GM18499 (cell line): ENCODE results near the gene NAT9.

ENCODE experiments used
- ATAC-seq: cut with Tn5 transposase; IDR thresholded peaks from one replicate; pipeline ENCODE4 v1.9.1; 2021; ENCODE audit warnings: moderate number of reproducible peaks; ENCODE audit not compliant: insufficient read depth, unreplicated experiment

The NAT9 gene

DNA sequence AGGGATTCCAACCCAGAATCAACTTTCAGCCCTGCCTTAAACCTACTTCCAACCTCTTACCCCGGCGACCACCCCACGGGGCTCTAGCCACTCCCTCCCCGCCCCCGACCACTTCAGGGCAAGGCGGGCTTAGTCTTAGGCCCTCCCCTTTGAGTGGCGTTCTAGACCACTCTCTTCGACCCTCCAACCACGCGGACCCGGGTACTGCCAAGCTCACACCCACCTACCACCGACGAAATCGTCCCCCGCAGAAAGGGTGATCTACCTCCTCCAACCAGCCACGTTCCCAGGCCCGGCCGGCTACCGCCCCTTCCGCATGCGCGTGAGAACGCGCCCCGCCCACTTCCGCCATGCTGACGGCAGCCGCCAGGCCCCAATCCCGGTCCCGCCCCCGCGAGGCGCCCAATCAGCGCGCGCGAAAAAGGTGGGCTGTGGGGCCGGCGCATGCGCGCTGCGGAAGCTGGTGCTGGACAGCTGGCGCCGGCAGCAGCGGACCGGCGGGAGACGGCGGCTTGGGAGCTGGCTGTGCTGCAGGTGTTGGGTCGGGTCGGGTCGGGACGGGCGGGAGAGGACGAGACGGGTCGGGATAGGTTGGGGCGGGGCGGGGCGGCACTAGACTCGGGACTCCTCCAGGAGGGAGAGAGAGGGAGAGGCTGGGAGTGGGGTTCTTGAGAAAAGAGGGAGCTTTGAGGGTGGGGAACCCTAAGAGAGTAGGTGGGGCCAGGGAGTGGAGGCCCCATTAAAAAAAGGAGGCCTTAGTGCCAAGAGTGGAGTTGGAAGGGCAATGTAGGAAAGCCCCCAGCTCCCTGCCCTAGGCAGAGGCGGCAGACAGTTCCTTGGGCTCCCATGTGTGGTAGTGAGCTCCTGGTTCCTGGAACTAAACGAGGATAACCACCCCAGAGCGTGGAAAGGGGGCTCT is at the start of gene NAT9:
Gene NAT9 (minus strand): TSS at position 302 of the 919 bp plus-strand sequence. CDS start 647 bp downstream, outside the sequence.
- ATAC-seq: peak; percentile 34

- no peak for ATAC-seq
Measured at GRCh38 chr17:74824961-74825627, 48.9 kb upstream of the NAT9 start.

DNA sequence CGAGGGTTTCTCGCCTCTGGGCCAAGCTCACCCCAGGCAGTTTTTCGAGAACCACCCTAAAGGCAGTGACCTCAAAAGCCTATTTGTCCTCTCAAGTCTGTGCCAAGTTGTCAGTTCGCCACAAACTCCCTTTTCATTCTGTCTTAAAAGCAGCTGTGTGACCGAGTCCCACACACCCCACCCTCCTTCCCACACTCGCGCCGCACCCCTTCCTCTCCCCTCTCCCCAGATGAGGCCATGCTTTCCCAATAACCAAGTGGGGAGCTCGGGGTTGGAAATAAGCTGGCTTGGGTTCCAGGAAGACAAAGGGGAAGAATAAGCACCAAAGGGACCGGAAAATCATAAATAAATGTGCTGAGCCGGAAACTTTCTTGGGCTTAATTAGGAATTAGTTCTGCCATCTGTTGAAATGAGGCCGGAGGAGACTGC is 46.8 kb upstream of the NAT9 start:
- ATAC-seq: no peak

DNA sequence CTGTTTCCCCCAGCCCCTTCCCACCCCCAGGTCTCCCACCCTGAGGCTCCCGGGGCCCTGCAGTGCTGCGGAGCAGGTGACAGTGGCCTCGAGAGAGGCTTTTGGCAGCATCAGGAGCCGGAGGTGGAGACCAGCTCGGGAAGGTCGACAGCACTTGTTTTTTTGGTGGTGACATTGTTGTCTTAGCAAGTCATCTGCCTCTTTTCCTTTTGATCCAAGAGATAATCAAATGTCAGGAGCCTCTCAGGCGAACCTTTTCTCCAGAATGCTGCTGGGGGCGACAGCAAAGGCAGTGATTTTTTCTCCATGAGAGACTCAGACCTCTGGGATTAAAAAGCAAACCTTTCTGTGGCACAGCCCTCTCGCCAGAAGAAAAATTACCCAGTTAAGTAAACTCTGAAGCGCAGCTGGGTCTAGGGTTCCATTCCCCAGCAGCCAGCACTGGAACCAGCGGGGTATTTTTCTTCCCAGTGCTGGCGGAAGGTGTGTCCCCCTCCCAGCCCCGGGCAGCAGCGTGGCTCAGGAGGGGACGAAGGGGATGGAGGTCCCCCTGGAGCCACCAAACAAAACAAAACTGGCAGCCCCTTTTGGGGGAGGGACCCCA is 46.3 kb upstream of the NAT9 start:
- no peak for ATAC-seq

GRCh38 chr17:74821655-74822334 is 45.6 kb upstream of the NAT9 start:
- ATAC-seq: no peak

GRCh38 chr17:74819801-74820436 is 43.8 kb upstream of the NAT9 start:
- no peak for ATAC-seq

- no peak for ATAC-seq
Measured at GRCh38 chr17:74818291-74818938, 42.3 kb upstream of the NAT9 start.

GRCh38 chr17:74816905-74817620 is 40.9 kb upstream of the NAT9 start:
- no peak for ATAC-seq

DNA sequence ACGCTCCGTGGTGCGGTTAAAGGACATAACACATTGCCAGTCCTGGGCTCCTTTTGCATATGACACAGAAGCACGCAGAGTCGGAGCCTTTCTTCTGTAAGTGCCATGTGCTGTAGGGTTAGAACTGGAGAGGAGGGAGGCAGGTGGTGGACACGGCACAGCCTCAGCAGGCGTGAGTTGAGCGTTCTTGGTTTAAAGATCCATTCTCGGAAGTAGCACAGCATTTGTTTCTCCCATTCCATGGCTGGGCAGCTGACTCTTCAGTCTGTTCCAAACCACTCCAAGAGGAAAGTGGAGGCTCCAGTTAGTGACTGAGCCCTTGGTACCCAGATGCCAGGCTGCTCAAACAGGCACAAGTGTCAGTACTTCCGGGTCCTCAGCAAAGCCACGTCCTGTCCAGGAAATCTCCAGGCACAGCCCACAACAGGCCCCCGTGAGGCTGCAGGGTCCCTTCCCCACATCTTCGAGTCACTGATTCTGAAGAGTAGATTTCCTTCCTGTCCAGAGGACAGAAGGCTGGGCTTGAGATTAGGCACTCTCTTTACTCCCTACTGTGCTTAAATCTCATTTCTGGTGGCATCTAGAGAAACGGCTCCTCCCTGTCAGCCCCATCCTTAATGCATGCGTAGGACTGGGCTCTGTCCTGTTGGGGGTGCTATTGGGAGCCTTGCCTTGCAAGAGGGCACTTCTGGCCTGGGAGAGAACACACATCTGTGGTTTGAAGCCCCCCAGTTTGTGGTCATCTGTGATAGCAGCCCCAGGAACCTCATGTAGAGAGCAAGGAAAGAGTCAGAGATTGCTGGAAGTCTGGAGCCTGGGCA is 39.6 kb upstream of the NAT9 start:
- ATAC-seq: no peak

- ATAC-seq: no peak
Measured at GRCh38 chr17:74815067-74815466, 38.9 kb upstream of the NAT9 start.

GRCh38 chr17:74814453-74814852 is 38.3 kb upstream of the NAT9 start:
- no peak for ATAC-seq

GRCh38 chr17:74812109-74813009 is 36.2 kb upstream of the NAT9 start:
- no peak for ATAC-seq

GRCh38 chr17:74810699-74811485 is 34.7 kb upstream of the NAT9 start:
- no peak for ATAC-seq

DNA sequence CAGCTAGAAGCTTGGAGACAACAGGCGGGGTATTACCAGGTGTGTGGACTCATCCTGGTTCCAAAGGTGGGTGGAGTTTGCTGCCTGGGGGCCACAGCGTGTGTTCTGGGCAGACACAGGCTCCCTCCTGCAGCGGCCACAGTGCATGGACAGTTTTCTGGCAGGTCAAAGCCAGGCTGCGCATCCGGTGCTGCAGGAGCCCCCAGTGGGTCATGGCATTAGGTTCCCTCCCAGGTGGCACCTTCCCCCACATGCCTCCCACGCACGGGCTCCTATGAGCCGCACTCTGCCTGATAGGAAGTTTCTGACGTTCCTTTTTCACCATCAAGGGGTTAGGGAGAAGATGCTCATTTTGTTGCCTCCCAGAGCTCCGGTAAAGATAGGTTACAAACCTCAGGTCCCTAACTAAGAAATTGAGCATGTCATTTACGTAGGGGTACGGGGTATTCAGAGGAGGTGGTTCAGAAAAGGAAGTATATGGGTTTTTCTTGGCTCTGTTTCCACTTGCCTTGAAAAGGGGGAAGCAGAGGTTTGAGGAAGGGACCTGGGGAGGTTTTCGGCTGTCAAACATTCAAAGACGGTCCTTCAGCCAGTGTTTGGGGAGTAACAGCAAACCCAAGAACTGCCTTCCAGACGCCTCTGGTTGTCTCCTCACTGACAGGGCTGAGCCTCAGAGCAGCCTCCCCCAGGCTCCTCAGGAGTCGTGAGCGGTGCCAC is 32.7 kb upstream of the NAT9 start:
- no peak for ATAC-seq

DNA sequence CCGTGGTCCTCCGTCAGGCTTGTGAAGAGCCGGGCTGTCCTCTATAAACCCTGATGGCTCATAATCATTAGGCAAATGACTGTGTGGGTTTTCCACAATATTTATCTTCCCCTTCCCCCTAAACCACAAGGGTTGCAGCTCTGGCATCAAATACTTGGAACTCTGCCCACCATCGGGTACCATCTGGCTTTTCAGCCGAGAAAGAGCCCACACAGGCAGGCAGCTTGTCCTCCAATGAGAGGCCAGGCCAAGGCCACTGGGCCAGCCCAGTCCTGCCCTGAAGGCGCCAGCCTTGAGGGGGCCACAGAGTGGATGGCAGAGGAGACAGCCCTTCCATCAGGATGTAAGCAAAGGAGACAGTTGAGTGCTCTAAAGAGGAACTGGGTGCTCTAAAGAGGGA is 31.8 kb upstream of the NAT9 start:
- no peak for ATAC-seq

DNA sequence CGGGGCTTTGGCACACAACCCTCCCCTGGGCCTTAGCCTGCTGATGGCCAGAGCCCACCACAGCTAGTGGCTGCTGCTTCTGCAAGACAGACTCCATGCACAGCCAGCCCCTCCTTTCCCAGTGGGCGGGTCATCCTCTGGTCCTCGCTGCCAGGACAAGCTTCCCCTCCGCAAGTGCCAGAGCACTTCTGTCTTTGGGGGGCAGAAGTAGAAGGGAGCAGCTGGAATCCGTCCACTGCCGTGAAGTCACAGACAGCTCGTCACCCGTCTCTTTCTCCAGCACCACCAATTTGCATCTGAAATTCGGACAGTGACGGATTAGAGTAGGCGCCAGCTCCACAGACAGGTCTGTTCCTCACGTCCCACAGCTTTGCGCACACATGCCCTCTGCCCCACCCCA is 31.3 kb upstream of the NAT9 start:
- ATAC-seq: no peak
